Activated naive CD8-positive, alpha-beta T cell (primary cell): ENCODE results near the gene KDM5A.
"Not testable (repeated sequence)": the region's sequence is repeated elsewhere in the genome, so short reads cannot be mapped to it uniquely, and the experiment has no call there.

ENCODE experiments used
- H3K27ac Mint-ChIP-seq: one replicate; pipeline ENCODE4 v1.8.0; 2021; ENCODE audit warnings: mixed read lengths
- H3K27me3 Mint-ChIP-seq: one replicate; pipeline ENCODE4 v1.8.0; 2021; ENCODE audit warnings: mixed read lengths
- H3K36me3 Mint-ChIP-seq: one replicate; pipeline ENCODE4 v1.8.0; 2021; ENCODE audit warnings: mixed read lengths
- H3K4me1 Mint-ChIP-seq: one replicate; pipeline ENCODE4 v1.8.0; 2021; ENCODE audit warnings: low read depth, mixed read lengths
- H3K4me3 Mint-ChIP-seq: one replicate; pipeline ENCODE4 v1.8.0; 2021; ENCODE audit warnings: mild to moderate bottlenecking, mixed read lengths
- H3K9me3 Mint-ChIP-seq: one replicate; pipeline ENCODE4 v1.8.0; 2021; ENCODE audit warnings: low read depth, mixed read lengths

KDM5A gene

DNA sequence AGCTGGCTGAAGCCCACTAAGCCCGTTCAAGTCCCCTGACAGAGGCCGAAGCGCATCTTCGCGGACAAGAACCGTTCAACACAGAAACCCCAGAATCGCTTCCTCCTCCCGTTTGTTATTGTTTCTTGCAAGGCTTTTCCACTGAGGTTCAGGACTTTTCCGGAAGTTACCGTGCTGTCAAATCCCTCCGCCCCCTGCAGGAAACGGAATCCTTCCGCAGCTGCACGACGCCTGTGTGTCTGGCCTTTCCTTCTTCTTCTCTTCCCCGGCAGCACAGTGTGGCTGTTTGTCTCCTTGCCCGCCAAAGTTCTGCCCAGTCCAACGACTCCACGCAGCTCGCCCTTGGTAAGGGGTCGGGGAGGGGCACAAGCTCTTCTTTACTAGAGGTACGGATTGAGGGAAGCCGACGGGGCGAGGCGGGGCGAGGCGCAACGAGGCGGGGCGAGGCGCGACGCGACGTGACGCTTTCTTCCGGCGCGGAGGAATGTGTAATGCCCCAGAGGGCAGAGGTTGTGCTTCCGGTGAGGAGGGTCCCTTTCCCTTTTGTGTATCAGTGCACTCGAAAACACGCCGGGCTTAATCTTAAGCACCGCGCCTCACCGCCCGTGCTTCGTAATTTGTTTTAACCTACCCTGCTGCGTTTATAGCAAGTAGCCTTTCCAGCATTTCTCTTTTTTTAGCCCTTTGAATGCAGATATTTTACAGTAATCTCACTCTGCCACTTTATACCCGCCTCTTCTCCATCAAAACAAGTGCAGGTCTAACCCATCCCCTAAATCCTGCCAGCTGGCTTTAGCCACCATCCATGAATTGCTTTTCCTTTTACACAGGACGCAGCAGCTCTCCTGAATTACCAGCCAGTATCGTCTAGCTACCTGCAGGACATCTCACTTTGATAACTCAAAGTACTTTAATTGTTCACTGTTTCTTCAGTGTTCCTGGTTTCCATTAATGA, at the start of gene KDM5A:
TSS of gene KDM5A (minus strand) at position 179 of the 955 bp plus-strand sequence. CDS start 229 bp downstream, outside the sequence.
- H3K27ac Mint-ChIP-seq: peak within 1 kb of the TSS; percentile 99
- H3K36me3 Mint-ChIP-seq: no peaks in the 10 kb centered on the region
- peak within 1 kb of the TSS; percentile 89 for H3K4me3 Mint-ChIP-seq
- peaks cover 37% of the 10 kb centered on the region for H3K4me1 Mint-ChIP-seq
- no peaks in the 10 kb centered on the region for H3K9me3 Mint-ChIP-seq
- H3K27me3 Mint-ChIP-seq: no peaks in the 10 kb centered on the region

DNA sequence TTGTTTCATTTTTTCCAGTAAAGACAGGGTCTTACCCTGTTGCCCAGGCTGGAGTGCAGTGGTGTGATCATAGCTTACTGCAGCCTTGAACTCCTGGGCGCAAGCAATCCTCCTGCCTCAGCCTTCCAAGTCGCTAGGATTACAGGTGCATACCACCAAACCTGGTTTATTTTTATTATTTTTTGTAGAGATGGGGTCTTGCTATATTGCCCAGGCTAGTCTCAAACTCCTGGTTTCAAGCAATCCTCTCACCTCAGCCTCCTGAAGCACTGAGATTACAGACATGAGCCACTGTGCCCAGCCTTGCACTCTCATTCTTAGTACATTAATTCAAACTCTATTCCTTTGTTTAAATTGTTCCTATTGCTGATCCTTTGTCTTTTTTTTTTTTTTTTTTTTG, 46.6 kb upstream of the KDM5A start:
- H3K36me3 Mint-ChIP-seq: peaks cover 33% of the 10 kb centered on the region

DNA sequence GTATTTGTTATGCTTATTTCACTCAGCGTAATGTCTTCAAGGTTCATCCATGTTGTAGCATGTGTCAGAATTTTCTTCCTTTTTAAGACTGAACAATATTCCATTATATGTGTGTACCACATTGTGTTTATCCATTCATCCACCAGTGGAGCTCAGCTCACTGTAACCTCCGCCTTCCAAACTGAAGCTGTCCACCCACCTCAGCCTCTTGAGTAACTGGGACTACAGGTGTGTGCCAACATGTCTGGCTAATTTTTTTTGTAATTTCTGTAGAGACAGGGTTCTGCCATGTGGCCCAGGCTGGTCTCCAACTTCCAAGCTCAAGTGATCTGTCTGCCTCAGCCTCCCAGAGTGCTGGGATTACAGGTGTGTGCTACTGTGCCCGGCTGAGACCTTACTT, 33.4 kb upstream of the KDM5A start:
- no peak overlapping the region for H3K27ac Mint-ChIP-seq
- no peaks in the 10 kb centered on the region for H3K4me1 Mint-ChIP-seq
- no peaks in the 10 kb centered on the region for H3K9me3 Mint-ChIP-seq
- H3K36me3 Mint-ChIP-seq: peaks cover 11% of the 10 kb centered on the region
- H3K27me3 Mint-ChIP-seq: no peaks in the 10 kb centered on the region
- H3K4me3 Mint-ChIP-seq: no peak overlapping the region

More for the DNA sequence above, 46.6 kb upstream of the KDM5A start:
- not testable (repeated sequence) for H3K27me3 Mint-ChIP-seq, H3K4me1 Mint-ChIP-seq, H3K9me3 Mint-ChIP-seq, H3K27ac Mint-ChIP-seq, H3K4me3 Mint-ChIP-seq

DNA sequence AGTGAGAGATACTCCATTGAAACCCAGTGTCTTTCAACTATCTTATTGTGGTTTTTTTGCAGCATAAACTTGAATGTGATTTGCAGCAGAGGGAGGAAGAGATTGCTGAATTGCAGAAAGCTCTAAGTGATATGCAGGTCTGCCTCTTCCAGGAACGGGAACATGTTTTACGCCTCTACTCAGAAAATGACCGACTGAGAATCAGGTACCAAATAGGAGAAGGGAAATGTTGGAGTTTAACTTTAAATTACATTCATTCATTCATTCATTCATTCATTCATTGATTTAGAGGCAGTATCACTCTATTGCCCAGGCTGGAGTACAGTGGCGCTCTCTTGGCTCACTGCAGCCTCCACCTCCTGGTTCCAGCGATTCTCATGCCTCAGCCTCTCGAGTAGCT, 29.3 kb upstream of the KDM5A start:
- Mint-ChIP-seq H3K27ac (no peak overlapping the region), H3K9me3 (no peaks in the 10 kb centered on the region), H3K4me3 (no peak overlapping the region), H3K36me3 (peaks cover 8% of the 10 kb centered on the region), H3K4me1 (no peaks in the 10 kb centered on the region), H3K27me3 (no peaks in the 10 kb centered on the region)

DNA sequence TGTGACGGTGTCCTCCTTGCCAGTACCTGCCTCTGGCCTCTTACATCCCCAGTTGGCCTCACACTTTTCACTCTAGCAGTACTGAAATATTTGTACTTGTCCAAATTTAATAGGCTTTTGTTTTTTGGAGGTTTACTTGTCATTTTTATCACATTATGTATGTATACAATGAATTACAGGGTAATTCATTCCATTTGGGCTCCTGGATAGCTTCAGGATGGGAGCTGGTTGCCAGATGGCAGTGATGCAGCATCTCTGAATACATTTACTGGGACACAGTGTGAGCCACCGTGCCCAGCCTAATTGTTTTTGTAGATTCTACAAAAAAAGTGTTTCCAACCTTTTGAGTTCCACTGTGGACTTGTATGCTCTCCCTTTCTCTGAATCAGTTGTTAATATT, 25.7 kb upstream of the KDM5A start:
- Mint-ChIP-seq H3K27ac (no peak overlapping the region), H3K9me3 (no peaks in the 10 kb centered on the region), H3K4me1 (no peaks in the 10 kb centered on the region), H3K36me3 (peaks cover 8% of the 10 kb centered on the region), H3K4me3 (no peak overlapping the region), H3K27me3 (no peaks in the 10 kb centered on the region)

DNA sequence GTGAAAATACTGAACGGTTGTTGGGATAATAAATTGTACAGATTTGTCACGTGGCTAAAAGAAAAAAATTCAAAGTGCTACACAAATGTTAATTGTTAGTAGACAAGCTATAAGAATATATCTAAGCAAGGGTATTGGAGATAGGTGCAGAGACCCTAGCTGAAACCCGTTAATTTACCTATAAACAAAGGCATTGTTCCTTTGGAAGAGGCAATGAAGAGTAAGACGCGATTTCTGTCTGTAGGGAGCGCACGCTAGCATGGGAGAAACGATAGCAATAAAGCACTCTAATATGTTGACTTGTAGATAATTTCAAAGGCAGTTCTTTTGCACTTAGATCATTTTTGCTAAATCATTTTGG, 12.9 kb upstream of the KDM5A start:
- H3K9me3 Mint-ChIP-seq: no peaks in the 10 kb centered on the region
- H3K4me1 Mint-ChIP-seq: peaks cover 3% of the 10 kb centered on the region
- H3K27ac Mint-ChIP-seq: no peak overlapping the region
- no peak overlapping the region for H3K4me3 Mint-ChIP-seq
- H3K27me3 Mint-ChIP-seq: no peaks in the 10 kb centered on the region
- peaks cover 4% of the 10 kb centered on the region for H3K36me3 Mint-ChIP-seq

DNA sequence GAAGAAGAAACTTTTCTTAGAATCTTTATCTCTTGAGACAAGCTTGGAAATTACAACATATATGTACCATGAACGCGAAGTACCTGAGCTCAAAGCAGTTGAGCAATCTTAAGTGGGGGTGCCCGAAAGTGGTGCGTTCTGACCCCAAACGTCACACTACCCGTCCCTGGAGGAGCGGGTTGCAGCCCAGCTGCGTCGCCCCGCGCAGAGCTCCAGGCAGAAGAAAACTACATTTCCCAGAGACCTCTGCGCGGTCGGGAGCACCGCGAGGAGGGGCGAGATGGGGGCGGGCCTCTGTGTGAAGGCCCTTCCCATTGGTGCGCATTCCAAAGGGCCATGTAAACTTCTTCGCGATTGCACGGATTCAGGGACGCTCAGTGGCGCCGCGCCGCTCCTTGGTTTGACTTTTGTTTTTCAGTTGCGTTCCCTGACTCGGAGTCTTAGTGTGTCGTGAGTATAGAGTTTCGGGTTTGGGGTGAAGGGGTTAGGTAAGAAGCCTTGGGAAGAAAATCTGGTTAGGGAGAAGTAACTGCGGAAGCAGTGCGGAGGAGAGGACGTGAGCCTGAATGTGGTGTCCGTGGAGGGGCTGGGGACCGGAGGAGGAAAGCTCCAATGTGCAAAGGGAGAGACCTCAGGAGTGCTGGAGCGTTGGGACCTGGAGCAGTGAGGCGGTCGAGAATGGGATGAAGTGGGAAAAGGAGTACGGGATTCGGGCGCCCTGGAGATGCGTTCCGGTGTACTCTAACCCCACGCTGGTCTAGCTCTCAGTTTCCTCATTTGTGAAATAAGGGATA, 12.3 kb upstream of the KDM5A start, which contains the start of gene CCDC77:
TSS of gene CCDC77 (plus strand) at position 410 of the 794 bp plus-strand sequence. CDS start 7,740 bp downstream, outside the sequence.
- Mint-ChIP-seq H3K9me3 (no peaks in the 10 kb centered on the region), H3K36me3 (peaks cover 4% of the 10 kb centered on the region), H3K4me3 (no peak within 1 kb of the TSS), H3K27ac (no peak within 1 kb of the TSS), H3K4me1 (peaks cover 3% of the 10 kb centered on the region), H3K27me3 (no peaks in the 10 kb centered on the region)

DNA sequence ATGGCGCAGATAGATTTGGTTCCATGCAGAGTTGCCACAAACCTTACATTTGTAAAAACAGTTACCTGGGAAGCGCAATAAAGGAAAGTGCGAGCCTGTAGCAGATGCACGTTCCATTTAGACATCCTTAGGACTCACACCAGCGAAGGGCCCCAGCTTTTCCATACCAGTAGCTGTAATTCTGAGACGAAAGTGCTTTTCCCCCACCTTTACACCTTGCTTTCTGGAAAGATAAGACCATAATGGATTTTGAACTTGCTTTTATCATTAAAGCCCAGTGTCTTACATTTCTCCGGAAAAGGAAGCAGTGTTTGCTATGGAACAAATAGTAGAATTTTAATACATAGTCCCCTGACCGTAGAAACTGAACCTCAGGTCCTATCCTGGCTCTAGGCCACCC, 11.7 kb upstream of the KDM5A start:
- H3K4me3 Mint-ChIP-seq: no peak overlapping the region
- H3K27me3 Mint-ChIP-seq: no peaks in the 10 kb centered on the region
- peaks cover 4% of the 10 kb centered on the region for H3K36me3 Mint-ChIP-seq
- H3K4me1 Mint-ChIP-seq: peaks cover 3% of the 10 kb centered on the region
- no peak overlapping the region for H3K27ac Mint-ChIP-seq
- H3K9me3 Mint-ChIP-seq: no peaks in the 10 kb centered on the region

DNA sequence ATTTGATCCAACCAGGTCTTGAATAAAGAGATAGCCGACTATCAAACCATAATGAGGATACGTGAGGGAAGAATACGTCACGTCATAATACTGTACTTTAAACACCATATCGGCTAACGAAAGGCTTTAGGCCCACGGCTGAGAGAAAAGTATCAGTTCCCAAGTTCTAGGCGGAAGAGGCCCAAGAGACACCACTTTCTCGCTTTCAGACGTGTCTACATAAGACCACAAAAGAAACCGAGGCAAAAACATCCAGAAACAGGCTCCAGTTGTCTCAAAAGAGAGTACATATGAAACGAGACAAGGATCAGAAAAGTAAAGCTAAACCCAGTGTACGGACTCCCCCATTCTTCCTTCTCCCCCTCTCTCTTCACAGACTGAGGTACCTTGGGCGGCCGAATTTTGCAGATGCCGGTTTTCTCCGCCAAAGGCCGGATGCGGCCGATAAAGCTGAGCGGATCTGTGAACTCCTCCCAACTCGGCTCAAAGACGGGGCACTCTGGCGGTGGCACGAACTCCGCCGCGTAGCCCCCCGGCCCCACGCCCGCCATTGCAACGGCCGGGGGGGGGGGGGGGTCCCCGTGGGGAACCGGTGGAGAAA, 479 bp downstream of the KDM5A start:
- H3K27me3 Mint-ChIP-seq: no peaks in the 10 kb centered on the region
- no peaks in the 10 kb centered on the region for H3K9me3 Mint-ChIP-seq
- peak overlapping the region; percentile 99 for H3K27ac Mint-ChIP-seq
- peaks cover 42% of the 10 kb centered on the region for H3K4me1 Mint-ChIP-seq
- no peaks in the 10 kb centered on the region for H3K36me3 Mint-ChIP-seq
- H3K4me3 Mint-ChIP-seq: peak overlapping the region; percentile 89

DNA sequence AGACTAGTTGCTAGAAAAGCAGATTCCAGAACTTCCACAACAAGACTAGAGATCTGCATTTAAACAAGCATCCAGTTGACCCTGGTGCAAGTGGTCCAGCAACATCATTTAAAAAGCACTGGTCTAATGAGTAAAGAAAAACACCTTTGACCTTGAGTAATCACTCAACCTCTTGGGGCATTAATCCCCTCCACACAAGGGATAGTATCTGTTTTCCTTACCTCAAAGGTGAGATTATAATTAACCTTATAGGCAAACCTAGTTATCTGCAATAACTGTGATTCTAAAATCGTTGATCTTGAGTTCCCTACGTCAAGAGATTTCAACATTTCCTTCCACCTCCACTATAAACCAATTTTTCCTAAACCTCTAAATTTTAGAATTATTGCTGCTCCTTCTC, 1.1 kb downstream of the KDM5A start:
- H3K36me3 Mint-ChIP-seq: no peaks in the 10 kb centered on the region
- H3K4me3 Mint-ChIP-seq: peak overlapping the region; percentile 89
- peaks cover 46% of the 10 kb centered on the region for H3K4me1 Mint-ChIP-seq
- H3K27ac Mint-ChIP-seq: peak overlapping the region; percentile 99
- H3K27me3 Mint-ChIP-seq: no peaks in the 10 kb centered on the region
- no peaks in the 10 kb centered on the region for H3K9me3 Mint-ChIP-seq

DNA sequence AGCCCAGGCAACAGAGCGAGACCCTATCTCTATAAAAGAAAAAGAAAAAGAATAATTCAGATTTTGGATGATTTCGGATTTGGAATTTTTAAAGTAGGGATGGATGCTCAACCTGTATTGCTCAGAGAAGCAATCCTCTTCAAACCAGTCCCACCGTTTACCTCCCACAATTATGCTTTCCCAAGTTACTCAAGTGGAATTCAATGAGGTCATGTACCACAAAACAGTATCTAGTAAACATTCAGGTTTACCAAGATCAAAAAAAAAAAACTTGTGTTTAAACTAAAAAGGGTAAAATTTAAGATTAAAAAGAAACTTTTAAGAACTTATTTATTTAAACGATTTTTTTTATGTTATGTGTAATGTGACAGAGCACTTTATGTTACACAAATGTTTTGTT, 2.5 kb downstream of the KDM5A start:
- H3K27me3 Mint-ChIP-seq: no peaks in the 10 kb centered on the region
- H3K36me3 Mint-ChIP-seq: no peaks in the 10 kb centered on the region
- H3K4me3 Mint-ChIP-seq: peak overlapping the region; percentile 89
- H3K4me1 Mint-ChIP-seq: peaks cover 50% of the 10 kb centered on the region
- no peaks in the 10 kb centered on the region for H3K9me3 Mint-ChIP-seq
- no peak overlapping the region for H3K27ac Mint-ChIP-seq

DNA sequence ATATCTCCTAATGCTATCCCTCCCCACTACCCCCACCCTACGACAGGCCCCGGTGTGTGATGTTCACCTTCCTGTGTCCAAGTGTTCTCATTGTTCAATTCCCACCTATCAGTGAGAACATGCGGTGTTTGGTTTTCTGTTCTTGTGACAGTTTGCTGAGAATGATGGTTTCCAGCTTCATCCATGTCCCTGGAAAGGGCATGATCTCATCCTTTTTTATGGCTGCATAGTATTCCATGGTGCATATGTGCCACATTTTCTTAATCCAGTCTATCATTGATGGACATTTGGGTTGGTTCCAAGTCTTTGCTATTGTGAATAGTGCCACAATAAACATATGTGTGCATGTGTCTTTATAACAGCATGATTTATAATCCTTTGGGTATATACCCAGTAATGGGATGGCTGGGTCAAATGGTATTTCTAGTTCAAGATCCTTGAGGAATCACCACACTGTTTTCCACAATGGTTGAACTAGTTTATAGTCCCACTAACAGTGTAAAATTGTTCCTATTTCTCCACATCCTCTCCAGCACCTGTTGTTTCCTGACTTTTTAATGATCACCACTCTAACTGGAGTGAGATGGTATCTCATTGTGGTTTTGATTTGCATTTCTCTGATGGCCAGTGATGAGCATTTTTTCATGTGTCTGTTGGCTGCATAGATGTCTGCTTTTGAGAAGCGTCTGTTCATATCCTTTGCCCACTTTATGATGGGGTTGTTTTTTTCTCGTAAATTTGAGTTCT, 18.2 kb downstream of the KDM5A start:
- peaks cover 39% of the 10 kb centered on the region for H3K36me3 Mint-ChIP-seq

DNA sequence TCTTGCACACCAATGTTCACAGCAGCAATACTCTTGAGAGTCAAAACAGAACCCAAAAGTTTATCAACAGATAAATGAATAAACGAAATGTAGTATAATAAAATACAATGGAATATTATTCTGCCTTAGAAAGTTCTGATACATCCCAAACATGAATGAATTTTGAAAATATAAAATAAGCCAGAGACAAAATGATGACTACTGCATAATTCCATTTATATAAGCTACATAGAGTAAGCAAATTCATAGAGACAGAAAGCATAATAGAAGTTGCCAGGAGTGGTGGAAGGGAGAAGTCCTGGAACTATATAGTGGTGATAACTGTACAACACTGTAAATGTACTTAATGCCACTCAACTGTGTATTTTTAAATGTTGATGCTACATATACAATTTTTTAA, 21.1 kb downstream of the KDM5A start:
- Mint-ChIP-seq H3K27me3 (no peaks in the 10 kb centered on the region), H3K36me3 (peaks cover 37% of the 10 kb centered on the region), H3K9me3 (no peaks in the 10 kb centered on the region), H3K4me1 (peaks cover 5% of the 10 kb centered on the region), H3K4me3 (no peak overlapping the region), H3K27ac (no peak overlapping the region)

More for the DNA sequence above, 18.2 kb downstream of the KDM5A start:
- H3K9me3 Mint-ChIP-seq, H3K4me3 Mint-ChIP-seq, H3K4me1 Mint-ChIP-seq, H3K27me3 Mint-ChIP-seq: not testable (repeated sequence)
- H3K27ac Mint-ChIP-seq: peak overlapping the region; percentile 22

DNA sequence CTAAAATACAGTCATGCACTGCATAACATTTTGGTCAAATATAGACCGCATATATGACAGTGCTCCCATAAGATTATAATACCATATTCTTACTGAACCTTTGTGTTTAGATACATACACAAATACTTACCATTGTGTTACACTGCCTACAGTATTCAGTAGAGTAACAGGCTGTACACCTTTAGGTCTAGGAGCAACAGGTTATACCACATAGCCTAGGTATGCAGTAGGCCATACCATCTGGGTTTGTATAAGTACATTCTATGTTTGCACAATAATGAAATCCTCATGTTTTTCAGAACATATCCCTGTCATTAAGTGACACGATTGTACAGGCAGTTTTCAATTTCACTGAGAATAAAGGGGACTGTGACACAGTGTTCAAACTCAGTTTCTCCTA, 22.3 kb downstream of the KDM5A start:
- Mint-ChIP-seq H3K27me3 (no peaks in the 10 kb centered on the region), H3K36me3 (peaks cover 39% of the 10 kb centered on the region)

More for the DNA sequence above, 22.3 kb downstream of the KDM5A start:
- no peak overlapping the region for H3K4me3 Mint-ChIP-seq
- peaks cover 9% of the 10 kb centered on the region for H3K4me1 Mint-ChIP-seq
- no peaks in the 10 kb centered on the region for H3K9me3 Mint-ChIP-seq
- H3K27ac Mint-ChIP-seq: no peak overlapping the region
